GM19193 (cell line): ENCODE results near the gene CCBE1.

ENCODE experiments used
- POLR2A ChIP-seq: IDR thresholded peaks from 4 replicates; pipeline ENCODE4 v1.6.1; 2011; ENCODE audit not compliant: insufficient read depth, insufficient read length; ENCODE audit errors: extremely low read depth

The CCBE1 gene

GRCh38 chr18:59657012-59657411 lies 40.2 kb downstream of the CCBE1 start:
- no peak for TF ChIP-seq POLR2A

DNA sequence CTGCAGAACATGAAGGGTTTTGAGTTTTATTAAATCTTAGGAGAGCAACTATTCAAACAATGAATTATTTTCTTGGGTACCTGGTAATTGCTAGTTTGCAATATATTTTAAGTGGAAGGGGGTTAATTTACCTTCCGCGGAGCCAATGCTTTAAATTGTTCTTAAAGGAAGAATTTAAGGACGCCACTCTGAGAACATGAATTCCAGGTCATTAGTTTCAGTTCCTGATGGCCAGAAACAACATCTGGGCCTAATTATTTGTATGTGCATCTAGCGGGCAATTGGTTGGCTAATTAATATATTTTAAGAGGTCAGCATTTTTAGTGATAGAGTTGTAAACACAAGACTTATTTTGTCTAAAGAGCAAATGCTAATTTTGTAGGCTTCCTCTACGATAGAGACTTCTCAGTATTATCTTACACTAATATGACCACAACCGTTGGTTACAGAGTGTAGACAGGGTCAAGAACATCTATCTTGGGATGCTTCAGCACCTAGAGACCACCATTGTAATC lies 40.8 kb downstream of the CCBE1 start:
- no peak for TF ChIP-seq POLR2A

GRCh38 chr18:59655676-59656075 lies 41.5 kb downstream of the CCBE1 start:
- TF ChIP-seq POLR2A = no peak

DNA sequence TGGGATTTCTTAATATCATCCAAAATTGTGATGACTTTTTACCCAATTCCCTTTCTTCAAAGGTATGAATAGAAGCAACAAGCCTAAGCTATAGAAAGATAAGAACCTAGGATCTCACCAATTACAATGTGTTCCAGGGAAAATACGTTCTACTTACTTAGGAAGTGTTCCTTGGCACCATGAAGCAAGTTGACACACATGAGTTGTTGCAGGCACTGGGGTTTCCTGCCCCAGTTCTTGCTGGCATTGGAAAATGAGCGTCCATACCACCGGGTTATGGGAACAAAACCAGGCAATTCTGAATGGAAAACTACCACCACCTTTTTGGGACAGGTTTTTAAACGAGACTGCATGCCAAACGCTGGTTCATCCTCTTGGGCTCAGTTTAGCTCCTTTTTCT lies 46.2 kb downstream of the CCBE1 start:
- TF ChIP-seq POLR2A = no peak

- no peak for TF ChIP-seq POLR2A
Measured at GRCh38 chr18:59650266-59650820, 46.9 kb downstream of the CCBE1 start.

- no peak for TF ChIP-seq POLR2A
Measured at GRCh38 chr18:59649591-59649990, 47.6 kb downstream of the CCBE1 start.

DNA sequence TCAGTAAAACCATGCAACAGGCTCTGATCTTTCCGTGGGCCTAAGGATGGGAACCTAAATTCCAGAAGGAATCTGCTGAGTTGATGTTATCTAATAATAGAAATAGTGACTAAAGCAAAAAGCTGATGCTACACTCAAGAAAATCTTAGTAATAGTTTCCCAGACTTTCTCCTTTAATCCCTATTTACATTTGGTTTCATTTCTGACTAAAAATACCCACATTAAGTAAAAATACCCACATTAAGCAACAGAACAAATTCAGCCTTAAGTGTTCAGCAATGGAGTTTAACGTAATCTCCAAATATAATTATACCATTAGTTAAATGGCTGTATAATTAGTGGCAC lies 50.3 kb downstream of the CCBE1 start:
- TF ChIP-seq POLR2A = no peak

DNA sequence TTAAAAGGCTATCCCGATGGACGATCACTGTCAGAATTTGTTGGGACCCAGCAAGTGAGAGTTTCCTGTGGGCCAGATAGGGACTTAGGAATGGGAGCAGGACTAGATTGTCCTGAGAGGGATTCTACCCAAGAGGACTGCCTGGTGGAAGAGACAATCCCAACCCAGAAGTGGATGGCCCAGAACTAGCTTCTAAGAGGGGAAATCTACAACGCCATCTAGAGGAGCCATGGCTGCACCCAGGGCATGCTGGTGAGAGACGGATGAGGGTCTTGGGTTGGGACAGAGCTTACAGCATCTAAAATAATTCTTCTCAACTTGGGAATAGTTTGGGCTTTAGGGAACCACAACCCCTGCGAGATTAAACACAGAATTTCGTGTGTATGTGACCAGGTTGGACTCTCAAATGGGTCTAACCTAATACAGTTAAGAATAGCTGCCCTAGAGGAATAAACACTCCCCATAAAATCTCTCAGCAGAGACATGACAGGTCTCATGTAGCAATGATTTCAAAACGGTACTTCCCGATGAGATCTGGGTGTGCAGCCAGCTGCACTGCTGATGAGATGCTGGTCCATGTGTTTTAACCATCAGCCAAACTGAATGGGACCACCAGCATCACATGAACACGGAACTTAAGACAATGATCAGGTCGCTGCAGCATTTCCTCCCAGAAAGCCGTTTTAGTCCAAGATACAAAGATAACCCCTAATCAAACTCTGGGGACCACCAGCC lies 50.8 kb downstream of the CCBE1 start:
- no peak for TF ChIP-seq POLR2A

GRCh38 chr18:59643740-59644139 lies 53.5 kb downstream of the CCBE1 start:
- no peak for TF ChIP-seq POLR2A

DNA sequence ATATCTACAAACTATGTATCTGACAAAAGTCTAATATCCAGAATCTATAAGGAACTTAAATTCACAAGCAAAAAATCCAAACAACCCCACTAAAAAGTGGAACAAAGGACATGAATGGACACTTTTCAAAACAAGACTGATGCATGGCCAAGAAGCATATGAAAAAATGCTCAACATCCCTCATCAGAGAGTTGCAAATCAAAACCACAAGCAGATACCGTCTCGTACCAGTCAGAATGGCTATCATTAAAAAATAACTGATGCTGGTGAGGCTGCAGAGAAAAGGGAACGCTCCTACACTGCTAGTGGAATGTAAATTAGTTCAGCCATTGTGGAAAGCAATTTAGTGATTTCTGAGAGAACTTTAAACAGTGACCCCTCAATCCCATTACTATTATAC lies 56.5 kb downstream of the CCBE1 start:
- no peak for TF ChIP-seq POLR2A

DNA sequence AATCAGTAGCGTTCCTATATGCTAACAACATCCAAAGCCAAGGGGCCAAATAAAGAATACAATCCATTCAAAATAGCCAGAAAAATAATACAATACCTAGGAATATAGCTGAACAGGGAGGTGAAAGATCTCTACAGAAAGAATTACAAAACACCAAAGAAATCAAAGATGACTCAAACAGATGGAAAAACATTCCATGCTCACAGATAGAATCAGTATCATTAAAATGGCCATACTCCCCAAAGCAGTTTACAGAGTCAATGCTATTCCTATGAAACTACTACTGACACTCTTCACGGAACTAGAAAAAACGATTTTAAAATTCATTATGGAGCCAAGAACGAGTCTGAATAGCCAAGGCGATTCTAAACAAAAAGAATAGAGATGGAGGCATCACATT lies 57.4 kb downstream of the CCBE1 start:
- TF ChIP-seq POLR2A = no peak

- TF ChIP-seq POLR2A = no peak
Measured at GRCh38 chr18:59639136-59639535, 58.1 kb downstream of the CCBE1 start.

DNA sequence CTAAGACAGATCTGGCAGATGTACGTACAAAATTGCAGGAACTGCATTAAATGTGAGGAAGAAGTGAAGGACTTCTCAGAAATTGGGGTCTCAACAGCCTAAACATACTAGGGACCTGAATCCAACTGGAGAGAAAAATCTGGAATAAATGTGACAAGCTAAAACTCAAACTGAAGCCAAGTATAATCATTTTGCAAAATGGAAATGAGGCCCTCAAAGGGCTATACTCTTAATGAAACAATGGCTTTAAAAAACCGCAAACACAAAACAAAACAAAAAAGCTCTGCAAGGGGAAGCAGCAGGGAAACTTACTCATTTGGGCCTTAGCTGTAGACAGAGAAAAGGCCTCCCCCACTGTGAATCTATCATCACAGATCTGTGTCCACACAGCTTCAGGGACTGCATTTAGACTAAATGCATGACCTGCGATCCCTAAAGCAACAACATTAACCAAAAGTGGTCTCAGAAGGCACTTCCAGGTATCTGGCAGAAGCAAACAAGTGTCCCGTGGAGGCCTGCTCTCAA lies 63.2 kb downstream of the CCBE1 start:
- TF ChIP-seq POLR2A = no peak

DNA sequence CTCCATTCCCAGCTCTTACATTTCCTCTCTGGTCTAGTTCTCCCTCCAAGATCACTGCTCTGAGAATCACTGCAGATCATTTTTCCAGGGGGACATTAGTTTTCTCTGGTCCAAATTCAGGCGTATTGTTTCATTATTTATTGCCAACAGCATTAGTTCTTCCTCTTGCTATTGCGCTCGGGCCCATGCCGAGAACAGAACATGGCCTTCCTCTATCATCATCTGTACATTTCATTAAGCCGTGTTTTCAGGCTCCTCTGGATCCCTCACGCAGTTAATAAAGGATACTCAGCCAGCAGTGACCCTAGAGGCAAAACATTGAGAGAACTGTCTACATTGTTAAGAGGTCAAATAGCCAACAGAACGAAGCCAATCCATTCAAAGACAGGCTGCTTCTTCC lies 63.9 kb downstream of the CCBE1 start:
- no peak for TF ChIP-seq POLR2A

DNA sequence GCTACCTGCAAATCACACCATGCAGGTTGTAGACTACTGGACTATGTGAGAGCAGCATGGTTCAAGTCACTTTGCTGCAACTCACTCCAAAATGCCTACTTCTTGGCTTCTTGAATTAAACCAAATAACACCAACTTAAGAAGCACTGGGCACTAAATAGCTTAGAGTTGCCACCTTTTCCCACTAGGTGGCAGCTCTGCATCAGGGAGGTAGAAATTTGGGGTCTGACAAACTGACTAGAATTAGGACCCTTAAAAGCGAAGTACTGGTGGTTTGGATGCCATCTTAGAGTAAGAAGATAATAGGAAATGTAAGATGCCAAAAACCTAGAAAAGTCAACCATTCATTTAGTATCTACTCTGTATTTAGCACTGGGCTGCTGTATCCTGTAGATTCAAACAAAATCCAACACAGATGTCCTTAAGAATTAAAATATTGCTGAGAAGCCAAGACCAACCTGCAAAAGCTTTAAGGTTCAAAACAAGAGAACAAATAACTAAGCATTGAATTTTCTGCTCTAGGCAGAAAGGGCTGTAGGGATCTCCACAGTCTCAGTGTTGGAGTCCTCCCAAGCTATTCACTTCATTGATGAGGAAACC lies 65.5 kb downstream of the CCBE1 start:
- no peak for TF ChIP-seq POLR2A

GRCh38 chr18:59629894-59630293 lies 67.3 kb downstream of the CCBE1 start:
- TF ChIP-seq POLR2A = no peak
